HG02623 (cell line): ENCODE measurements around the gene SALL1.

Source experiments
- ATAC-seq: cut with Tn5 transposase; IDR thresholded peaks from one replicate; pipeline ENCODE4 v1.9.1; 2021; ENCODE audit warnings: moderate library complexity; ENCODE audit not compliant: unreplicated experiment

Gene SALL1

GRCh38 chr16:51150888-51151320, at the start of gene SALL1:
Gene SALL1, minus strand, starts transcription at chr16:51151270. Its CDS starts 29 bp downstream, at chr16:51151241.
- no peak for ATAC-seq

DNA sequence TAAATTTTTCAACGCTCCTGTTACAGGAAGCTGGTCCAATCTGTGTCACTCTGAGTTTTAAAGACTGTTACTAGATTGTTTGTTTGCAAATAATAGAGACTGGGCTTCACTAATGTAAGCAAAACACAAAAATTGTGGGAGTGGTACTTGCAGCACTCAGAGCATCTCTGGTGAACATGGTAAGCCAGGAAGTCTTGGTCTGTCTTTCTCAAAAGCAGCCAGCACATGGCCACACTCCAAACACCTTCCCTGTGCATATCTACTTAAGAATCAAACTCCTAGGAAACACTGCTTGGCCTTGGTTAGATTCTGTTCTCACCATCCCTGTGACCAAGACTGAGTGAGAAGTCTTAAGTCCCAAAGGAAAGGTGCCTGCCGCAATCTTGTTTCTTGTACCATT, 49.7 kb upstream of the SALL1 start:
- no peak for ATAC-seq

- ATAC-seq = no peak
Measured at GRCh38 chr16:51197953-51198748, 47.1 kb upstream of the SALL1 start.

DNA sequence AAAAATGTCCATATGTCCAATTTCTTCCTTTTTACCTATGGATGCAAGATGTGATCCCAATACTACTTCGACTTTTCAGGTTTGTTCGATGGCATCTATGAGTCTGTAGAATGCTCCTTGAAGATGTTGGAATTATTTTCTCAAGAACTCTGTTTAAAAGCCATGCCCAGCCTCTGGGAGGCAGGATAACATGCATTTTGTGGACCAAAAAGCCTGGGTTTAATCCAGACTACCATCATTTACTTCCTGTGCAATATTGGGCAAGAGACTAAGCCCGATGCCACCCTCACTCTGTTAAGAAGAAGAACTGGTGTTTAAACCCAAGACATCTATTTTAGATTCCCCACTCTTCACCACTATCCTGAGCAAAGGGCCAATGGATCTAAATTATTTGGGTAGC, 42.8 kb upstream of the SALL1 start:
- no peak for ATAC-seq

DNA sequence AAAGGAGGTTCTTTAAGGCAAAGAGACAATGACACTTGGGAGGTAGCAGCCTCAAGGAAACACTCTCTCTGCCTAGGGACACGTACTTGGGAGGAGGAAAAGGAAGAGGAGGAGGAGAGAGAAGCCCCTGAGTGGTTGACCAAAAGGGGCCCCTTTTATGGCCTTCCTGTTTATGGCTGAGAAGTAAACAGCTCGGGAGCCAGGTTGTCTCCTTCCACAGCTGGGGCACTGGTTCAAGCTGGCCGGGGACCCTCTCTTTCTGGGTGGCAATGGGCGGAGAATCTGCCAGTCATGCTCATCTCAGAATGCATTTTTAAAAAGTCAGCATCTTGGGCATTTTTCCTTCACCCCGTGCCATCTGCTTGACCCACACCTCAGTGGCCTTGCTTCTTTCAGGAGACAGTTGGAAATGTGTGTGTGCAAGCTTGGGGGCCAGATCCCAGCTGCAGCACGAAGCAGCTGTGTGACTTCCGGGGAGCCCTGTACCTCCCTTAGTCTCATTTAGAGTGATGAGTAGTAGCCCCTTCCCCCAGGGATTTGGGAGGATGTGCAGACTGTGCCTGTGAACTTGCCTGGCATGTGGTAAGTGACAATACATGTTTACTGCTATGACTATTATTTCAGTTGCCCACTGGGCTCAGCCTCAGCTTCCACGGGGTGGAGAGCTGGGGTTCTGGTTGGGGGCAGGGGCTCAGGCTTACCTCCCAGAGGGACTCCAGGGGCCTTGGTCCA, 33.8 kb upstream of the SALL1 start:
- no peak for ATAC-seq

GRCh38 chr16:51181503-51181811, 30.4 kb upstream of the SALL1 start:
- ATAC-seq = no peak

- no peak for ATAC-seq
Measured at GRCh38 chr16:51180719-51181502, 29.8 kb upstream of the SALL1 start.

DNA sequence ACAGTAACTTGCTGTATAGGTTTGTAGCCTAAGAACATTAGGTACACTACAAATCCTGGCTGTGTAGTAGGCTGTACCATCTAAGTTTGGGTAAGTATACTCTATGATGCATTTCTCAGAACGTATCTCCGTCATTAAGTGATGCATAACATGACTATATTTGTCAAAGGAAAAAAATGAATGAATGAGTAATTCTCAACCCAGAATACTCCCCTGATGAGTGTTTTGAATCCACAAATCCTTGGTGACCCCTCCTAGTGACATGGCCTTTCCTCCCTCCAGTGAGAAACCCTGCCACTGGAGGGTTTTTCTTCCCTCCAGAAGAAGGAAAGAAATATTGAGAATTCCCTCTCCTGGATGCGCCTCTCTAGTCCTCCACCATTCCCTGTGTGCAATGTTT, 24.0 kb upstream of the SALL1 start:
- ATAC-seq = no peak

GRCh38 chr16:51172368-51172767, 21.3 kb upstream of the SALL1 start:
- ATAC-seq = no peak

GRCh38 chr16:51168755-51169154, 17.7 kb upstream of the SALL1 start:
- no peak for ATAC-seq

GRCh38 chr16:51167170-51167895, 16.3 kb upstream of the SALL1 start:
- ATAC-seq = no peak

GRCh38 chr16:51166541-51166940, 15.5 kb upstream of the SALL1 start:
- no peak for ATAC-seq

DNA sequence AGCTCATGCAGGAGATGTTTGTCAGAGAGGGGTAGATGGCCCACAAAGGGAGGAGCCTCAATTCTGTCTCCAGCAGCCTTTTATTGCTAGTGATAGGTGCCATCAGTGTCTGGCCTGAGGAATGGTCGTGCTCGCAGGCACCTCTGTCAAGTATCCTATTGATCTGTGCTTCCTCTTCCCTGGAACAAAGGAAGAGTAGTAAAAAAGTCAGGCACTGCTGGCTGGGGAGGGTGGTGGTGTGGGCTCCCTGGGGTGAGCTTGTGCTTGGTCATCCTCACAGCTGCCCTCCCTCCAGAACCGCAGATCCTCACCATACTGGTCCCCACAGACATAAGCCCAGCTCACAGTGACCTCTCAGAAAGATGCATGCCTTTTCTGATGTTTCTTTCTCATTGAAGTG, 15.0 kb upstream of the SALL1 start:
- no peak for ATAC-seq

GRCh38 chr16:51165043-51165442, 14.0 kb upstream of the SALL1 start:
- ATAC-seq = no peak

DNA sequence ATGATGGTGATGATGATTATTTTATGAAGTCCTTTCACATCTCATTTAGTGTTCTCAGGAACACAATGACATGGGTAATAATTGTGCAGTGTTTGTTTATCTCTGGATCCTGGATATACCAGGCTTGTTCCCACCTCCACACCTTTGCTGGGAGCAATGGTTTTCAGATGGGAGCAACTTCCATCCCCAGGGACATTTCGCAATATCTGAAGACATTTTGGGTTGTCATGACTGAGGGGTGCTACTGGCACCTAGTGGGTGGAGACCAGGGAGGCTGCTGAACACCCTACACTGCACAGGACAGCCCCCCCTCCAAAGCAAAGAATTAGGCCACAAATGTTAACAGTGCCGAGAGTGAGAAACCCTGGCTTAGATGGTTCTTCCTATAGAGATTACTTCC, 13.5 kb upstream of the SALL1 start:
- no peak for ATAC-seq

GRCh38 chr16:51163894-51164566, 13.0 kb upstream of the SALL1 start:
- no peak for ATAC-seq

GRCh38 chr16:51163366-51163765, 12.3 kb upstream of the SALL1 start:
- no peak for ATAC-seq

DNA sequence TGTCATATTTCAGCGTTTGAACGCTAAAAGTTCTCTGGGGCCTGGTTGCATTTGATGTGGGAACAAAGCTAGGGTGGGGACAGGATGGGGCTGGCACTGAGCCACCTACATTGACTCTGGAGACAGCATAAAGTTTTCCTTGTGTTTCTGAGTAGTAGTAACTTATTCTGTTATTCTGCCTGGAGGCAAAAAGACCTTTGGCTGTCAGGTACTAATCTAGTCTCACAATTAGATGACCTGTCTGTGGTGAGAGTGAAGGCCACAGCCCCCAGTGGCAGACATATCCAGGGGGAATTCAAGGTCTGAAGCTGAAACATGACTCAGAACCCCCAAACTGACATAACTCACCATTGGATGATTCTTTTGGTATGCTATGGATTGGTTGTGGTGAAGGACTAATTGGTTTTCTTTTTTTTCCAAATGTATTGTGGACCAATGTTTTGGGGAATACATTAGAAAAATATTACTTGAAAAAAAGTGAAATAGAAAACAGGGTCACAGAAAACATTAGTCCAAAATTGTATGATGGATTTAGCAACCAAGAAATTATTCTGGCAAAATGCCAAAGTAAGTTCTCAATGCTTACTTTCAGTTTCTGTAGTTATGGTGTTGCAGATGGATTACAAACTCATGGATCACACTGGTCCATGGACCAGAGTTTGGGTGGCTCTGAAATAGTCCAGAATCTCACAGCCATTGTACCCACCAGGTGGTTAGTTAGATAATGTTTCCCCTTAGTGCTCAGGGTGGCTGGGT, 10.5 kb upstream of the SALL1 start:
- no peak for ATAC-seq

- no peak for ATAC-seq
Measured at GRCh38 chr16:51159865-51160264, 8.8 kb upstream of the SALL1 start.

DNA sequence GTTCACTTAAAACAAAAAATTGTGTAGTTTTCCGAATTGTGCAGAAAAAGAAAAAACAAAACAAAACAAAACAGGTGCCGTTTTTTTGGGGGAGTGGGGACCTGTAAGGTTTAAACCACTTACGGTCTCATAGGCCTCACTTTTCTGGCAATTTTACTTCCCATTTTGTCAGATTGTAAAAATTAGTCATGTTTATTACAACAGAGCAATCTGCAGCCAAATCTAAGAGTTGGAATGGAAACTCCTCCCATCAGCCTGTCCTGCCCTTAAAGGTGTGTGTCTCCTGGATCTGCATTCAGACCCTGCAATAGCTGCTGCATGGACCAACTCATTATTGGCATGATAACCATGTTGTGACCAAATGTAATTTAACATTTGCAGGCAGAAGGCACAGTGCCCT, 8.2 kb upstream of the SALL1 start:
- ATAC-seq = no peak
